Brain microvascular endothelial cell (primary cell): Measurements from ENCODE around the gene RNASEH1.

ENCODE experiments used
- DNase-seq: peaks from one replicate; pipeline ENCODE4 v3.0.0-alpha.2; 2020
- H3K27ac ChIP-seq: fragments of 250-450 bp; sonication (Bioruptor Pico); 2 replicates; pipeline ENCODE4 v1.5.1; 2020; ENCODE audit warnings: mild to moderate bottlenecking, moderate library complexity
- H3K27me3 ChIP-seq: fragments of 250-450 bp; sonication (Bioruptor Pico); replicated peaks from 2 replicates; pipeline ENCODE4 v1.5.1; 2020; ENCODE audit warnings: mild to moderate bottlenecking
- H3K36me3 ChIP-seq: fragments of 250-450 bp; sonication (Bioruptor Pico); replicated peaks from 2 replicates; pipeline ENCODE4 v1.5.1; 2020; ENCODE audit warnings: mild to moderate bottlenecking
- H3K4me3 ChIP-seq: 2 replicates; pipeline ENCODE4 v1.5.1; 2011; ENCODE audit warnings: low read depth, mild to moderate bottlenecking, control low read depth, low read length, moderate library complexity
- CTCF ChIP-seq: IDR thresholded peaks from 2 replicates; pipeline ENCODE4 v1.5.1; 2011; ENCODE audit warnings: low read depth, mild to moderate bottlenecking, moderate library complexity, low read length, control low read depth, inconsistent platforms; ENCODE audit errors: missing control alignments
- in situ Hi-C: cut with HindIII; loops from 2 replicates; pipeline ENCODE4 v1.10.0; 2017; ENCODE audit warnings: low sequenced_read_pairs, low pct_ligation_motif_present

Gene RNASEH1

GRCh38 chr2:3553946-3554345 is 4.2 kb downstream of the RNASEH1 start:
- Histone ChIP-seq H3K27me3 (no peaks in the 10 kb centered on the region), H3K27ac (no peak overlapping the region), H3K36me3 (peaks cover 44% of the 10 kb centered on the region), H3K4me3 (no peak overlapping the region)
- TF ChIP-seq CTCF, result no peak
- in situ Hi-C loops, result no loop called here
- no peak for DNase-seq

GRCh38 chr2:3547915-3548314 is 10.2 kb downstream of the RNASEH1 start:
- no peak overlapping the region for H3K4me3 ChIP-seq
- peaks cover 74% of the 10 kb centered on the region for H3K36me3 ChIP-seq
- H3K27ac ChIP-seq, result no peak overlapping the region
- H3K27me3 ChIP-seq, result no peaks in the 10 kb centered on the region
- in situ Hi-C loops, result no loop called here
- no peak for TF ChIP-seq CTCF
- no peak for DNase-seq

GRCh38 chr2:3545788-3546478 is 12.2 kb downstream of the RNASEH1 start:
- peaks cover 79% of the 10 kb centered on the region for H3K36me3 ChIP-seq
- TF ChIP-seq CTCF, result no peak
- H3K27ac ChIP-seq, result no peak overlapping the region
- in situ Hi-C loops, result no loop called here
- H3K4me3 ChIP-seq, result no peak overlapping the region
- no peak for DNase-seq
- H3K27me3 ChIP-seq, result no peaks in the 10 kb centered on the region

GRCh38 chr2:3543023-3543683 is 15.0 kb downstream of the RNASEH1 start:
- peaks cover 65% of the 10 kb centered on the region for H3K36me3 ChIP-seq

GRCh38 chr2:3542107-3542506 is 16.0 kb downstream of the RNASEH1 start:
- in situ Hi-C loops, result no loop called here
- H3K27ac ChIP-seq, result no peak overlapping the region
- no peak for DNase-seq
- no peak overlapping the region for H3K4me3 ChIP-seq
- no peak for TF ChIP-seq CTCF
- peaks cover 57% of the 10 kb centered on the region for H3K36me3 ChIP-seq
- H3K27me3 ChIP-seq, result no peaks in the 10 kb centered on the region

More at GRCh38 chr2:3543023-3543683, 15.0 kb downstream of the RNASEH1 start:
- Histone ChIP-seq H3K27me3 (no peaks in the 10 kb centered on the region), H3K27ac (no peak overlapping the region), H3K4me3 (no peak overlapping the region)
- DNase-seq, result no peak
- TF ChIP-seq CTCF, result no peak
- in situ Hi-C loops, result no loop called here

GRCh38 chr2:3539836-3540235 is 18.3 kb downstream of the RNASEH1 start:
- peak; percentile 5 for TF ChIP-seq CTCF
- in situ Hi-C loops, result no loop called here
- Histone ChIP-seq H3K4me3 (no peak overlapping the region), H3K36me3 (peaks cover 36% of the 10 kb centered on the region), H3K27me3 (no peaks in the 10 kb centered on the region), H3K27ac (no peak overlapping the region)
- DNase-seq, result no peak
